ENCODE measurements around the gene SH2D1A.

The SH2D1A gene

GRCh38 chrX:124415115-124415800 lies 68.9 kb downstream of the SH2D1A start:
- no peak for DNase-seq (ENCODE audit: low read depth in 3 of 3, low spot score in 1 of 3)

GRCh38 chrX:124421898-124422655 lies 75.7 kb downstream of the SH2D1A start:
- no peak for DNase-seq (ENCODE audit: low read depth in 3 of 3, low spot score in 1 of 3)
